Nephron progenitor cell (in vitro differentiated cells): ENCODE results near the gene PBRM1.
A peak's percentile ranks its signal among the peaks of the same experiment; 100 is the strongest.

ENCODE experiments used
- DNase-seq: peaks from one replicate; pipeline ENCODE4 v3.0.0; 2021
- H3K27ac Mint-ChIP-seq: 2 replicates; pipeline ENCODE4 v1.8.0; 2021; ENCODE audit warnings: mild to moderate bottlenecking, moderate library complexity, mixed read lengths
- H3K27me3 Mint-ChIP-seq: 2 replicates; pipeline ENCODE4 v1.8.0; 2021; ENCODE audit warnings: mild to moderate bottlenecking, low read depth, mixed read lengths; ENCODE audit not compliant: poor library complexity
- H3K36me3 Mint-ChIP-seq: 2 replicates; pipeline ENCODE4 v1.8.0; 2021; ENCODE audit warnings: low read depth, mixed read lengths
- H3K4me1 Mint-ChIP-seq: 2 replicates; pipeline ENCODE4 v1.8.0; 2021; ENCODE audit warnings: mixed read lengths
- H3K4me3 Mint-ChIP-seq: 2 replicates; pipeline ENCODE4 v1.8.0; 2021; ENCODE audit warnings: mild to moderate bottlenecking, moderate library complexity, mixed read lengths
- H3K9me3 Mint-ChIP-seq: 2 replicates; pipeline ENCODE4 v1.8.0; 2021; ENCODE audit warnings: mild to moderate bottlenecking, moderate library complexity, mixed read lengths
- CTCF ChIP-seq: fragments of 200-600 bp; sonication (generic); IDR thresholded peaks from 2 replicates; pipeline ENCODE4 v1.5.0; 2021; ENCODE audit warnings: antibody characterized with exemption

PBRM1 gene

GRCh38 chr3:52513281-52513680, 172.4 kb downstream of the PBRM1 start:
- TF ChIP-seq CTCF, result no peak
- Mint-ChIP-seq H3K27ac (no peak overlapping the region), H3K27me3 (peaks cover 13% of the 10 kb centered on the region), H3K9me3 (no peaks in the 10 kb centered on the region), H3K4me3 (no peak overlapping the region), H3K36me3 (no peaks in the 10 kb centered on the region), H3K4me1 (peaks cover 6% of the 10 kb centered on the region)
- no peak for DNase-seq

- no peak overlapping the region for H3K4me3 Mint-ChIP-seq
- H3K4me1 Mint-ChIP-seq, result peaks cover 6% of the 10 kb centered on the region
- DNase-seq, result no peak
- TF ChIP-seq CTCF, result no peak
- peaks cover 8% of the 10 kb centered on the region for H3K27me3 Mint-ChIP-seq
- no peak overlapping the region for H3K27ac Mint-ChIP-seq
- H3K9me3 Mint-ChIP-seq, result no peaks in the 10 kb centered on the region
- H3K36me3 Mint-ChIP-seq, result no peaks in the 10 kb centered on the region
These were observed 173.0 kb downstream of the PBRM1 start for GRCh38 chr3:52512727-52513126.

- Mint-ChIP-seq H3K36me3 (no peaks in the 10 kb centered on the region), H3K9me3 (no peaks in the 10 kb centered on the region), H3K27ac (peak overlapping the region; percentile 19), H3K4me3 (no peak overlapping the region), H3K27me3 (peaks cover 8% of the 10 kb centered on the region), H3K4me1 (peaks cover 11% of the 10 kb centered on the region)
- no peak for DNase-seq
- no peak for TF ChIP-seq CTCF
These were observed 173.6 kb downstream of the PBRM1 start for GRCh38 chr3:52512105-52512504.

GRCh38 chr3:52511509-52511908, 174.2 kb downstream of the PBRM1 start:
- H3K27ac Mint-ChIP-seq, result no peak overlapping the region
- DNase-seq, result no peak
- H3K4me1 Mint-ChIP-seq, result peaks cover 14% of the 10 kb centered on the region
- H3K27me3 Mint-ChIP-seq, result peaks cover 8% of the 10 kb centered on the region
- no peak overlapping the region for H3K4me3 Mint-ChIP-seq
- no peaks in the 10 kb centered on the region for H3K36me3 Mint-ChIP-seq
- H3K9me3 Mint-ChIP-seq, result no peaks in the 10 kb centered on the region
- TF ChIP-seq CTCF, result no peak

GRCh38 chr3:52509753-52510328, 175.9 kb downstream of the PBRM1 start:
- Mint-ChIP-seq H3K9me3 (no peaks in the 10 kb centered on the region), H3K36me3 (no peaks in the 10 kb centered on the region)
- TF ChIP-seq CTCF, result no peak

GRCh38 chr3:52507359-52507758, 178.4 kb downstream of the PBRM1 start:
- peaks cover 8% of the 10 kb centered on the region for H3K4me1 Mint-ChIP-seq
- no peaks in the 10 kb centered on the region for H3K36me3 Mint-ChIP-seq
- H3K9me3 Mint-ChIP-seq, result no peaks in the 10 kb centered on the region
- H3K27me3 Mint-ChIP-seq, result peaks cover 5% of the 10 kb centered on the region
- peak overlapping the region; percentile 54 for H3K27ac Mint-ChIP-seq
- H3K4me3 Mint-ChIP-seq, result no peak overlapping the region
- TF ChIP-seq CTCF, result no peak
- DNase-seq, result no peak

More at GRCh38 chr3:52509753-52510328, 175.9 kb downstream of the PBRM1 start:
- Mint-ChIP-seq H3K27ac (no peak overlapping the region), H3K4me3 (no peak overlapping the region), H3K4me1 (peaks cover 8% of the 10 kb centered on the region), H3K27me3 (peaks cover 5% of the 10 kb centered on the region)
- no peak for DNase-seq
